Posterior vena cava (tissue), 2 donors: ENCODE results near the gene UBASH3B. TPM values are rescaled to one million over a fixed set of nuclear protein-coding genes. Genes with fewer than 3 reads are reported as not detected.

ENCODE experiments used
- DNase-seq: peaks from one replicate; pipeline ENCODE4 v3.0.0-alpha.2; 2020; ENCODE audit warnings: low spot score
- intact Hi-C, 2 donors: fragments of 100-400 bp; cut with DNase I; formaldehyde crosslinking; loops; one replicate each; pipeline versions ENCODE4 v1.14.1 to v1.14.2; 2022 to 2023
- total RNA-seq, 2 donors: library from RNA; stranded (reverse); fragmentation: NEBNext Ultra II Directional; extraction: Animal tissue kit (Norgen Biotek cat#: 25700); gene quantifications; one replicate each; pipeline ENCODE4 v1.2.1, GENCODE V29; 2021
- donor health status: DM: yes; HTN: yes; CAD: no.
- donor health status: DM: yes; HTN: yes; CAD: no.

UBASH3B gene
- total RNA-seq, 2 donors from 2014 or later, result 13.0 to 23.6 TPM

DNA sequence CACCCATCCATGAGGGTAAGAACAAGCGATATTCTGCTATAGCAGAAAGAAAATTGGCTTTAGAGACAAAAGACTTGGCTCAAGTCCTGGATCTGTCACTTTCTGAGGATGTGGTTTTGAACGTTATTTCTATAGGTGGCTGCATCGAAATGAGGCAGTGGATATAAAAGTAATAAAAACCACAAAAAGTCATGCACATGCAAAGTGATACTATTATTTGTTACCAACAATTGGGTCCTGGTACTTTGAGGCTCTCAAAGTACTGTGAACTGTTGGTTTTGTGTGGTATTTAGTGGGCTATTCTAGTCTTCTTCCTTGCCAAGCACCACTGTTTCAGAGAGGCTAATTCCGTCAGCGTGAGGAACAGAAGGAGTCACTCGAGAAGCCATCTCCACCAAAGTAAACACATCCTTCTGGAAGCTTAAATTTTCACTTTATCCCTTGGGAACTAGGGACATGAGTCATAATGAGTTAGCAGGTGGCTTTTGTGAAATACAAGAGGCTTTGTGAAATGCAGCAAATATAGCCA lies 13.1 kb downstream of the UBASH3B start:
- no peak for DNase-seq
- intact Hi-C loops, result loop anchor here in 1 of 2 donors (1.0 kb wide), 1 partner anchor 21 kb away; no protein-coding TSS in a partner anchor

DNA sequence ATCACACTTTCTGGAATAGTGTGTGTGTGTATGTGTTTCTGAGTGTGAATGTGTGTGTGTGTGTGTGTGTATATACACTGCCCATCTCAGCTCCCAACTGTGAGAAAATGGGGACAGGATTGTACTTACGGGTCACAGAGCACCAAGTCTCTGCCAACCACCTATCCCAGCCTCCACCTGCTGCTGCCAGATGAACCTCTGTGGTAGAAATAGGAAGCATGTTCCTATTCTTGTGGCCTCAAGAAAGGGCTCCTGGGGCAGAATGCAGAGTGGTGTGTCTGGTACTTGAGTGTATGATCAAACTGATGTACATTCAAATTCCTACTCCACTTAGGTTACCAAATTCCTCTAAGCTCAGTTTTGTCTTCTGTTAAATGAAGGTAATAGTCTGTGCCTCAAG lies 14.6 kb downstream of the UBASH3B start:
- DNase-seq, result no peak
- intact Hi-C loops, result no loop called here

DNA sequence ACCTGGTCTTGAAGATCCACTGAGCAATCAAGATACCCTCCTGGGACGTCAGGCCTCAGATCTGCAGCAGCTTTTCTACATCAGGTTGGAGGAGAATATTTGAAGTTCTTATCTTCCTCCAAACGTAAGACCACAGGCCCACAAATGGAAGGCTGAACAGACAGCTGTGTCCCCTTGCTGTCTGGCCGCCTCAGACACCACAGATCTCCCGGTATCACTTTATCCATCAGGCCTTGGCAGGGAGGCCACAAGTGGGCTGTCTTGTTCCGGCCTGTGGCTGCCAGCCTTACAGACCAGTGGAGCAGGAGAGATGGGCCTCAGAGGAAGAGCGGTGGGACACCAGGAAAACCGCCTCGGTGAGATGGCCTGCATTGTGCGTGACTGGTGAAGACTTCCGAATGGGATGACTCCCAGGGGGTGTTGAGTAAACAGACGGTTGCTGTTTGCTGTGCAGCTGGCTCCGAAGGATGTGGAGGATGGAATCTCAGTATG lies 15.9 kb downstream of the UBASH3B start:
- intact Hi-C loops, result no loop called here
- no peak for DNase-seq

DNA sequence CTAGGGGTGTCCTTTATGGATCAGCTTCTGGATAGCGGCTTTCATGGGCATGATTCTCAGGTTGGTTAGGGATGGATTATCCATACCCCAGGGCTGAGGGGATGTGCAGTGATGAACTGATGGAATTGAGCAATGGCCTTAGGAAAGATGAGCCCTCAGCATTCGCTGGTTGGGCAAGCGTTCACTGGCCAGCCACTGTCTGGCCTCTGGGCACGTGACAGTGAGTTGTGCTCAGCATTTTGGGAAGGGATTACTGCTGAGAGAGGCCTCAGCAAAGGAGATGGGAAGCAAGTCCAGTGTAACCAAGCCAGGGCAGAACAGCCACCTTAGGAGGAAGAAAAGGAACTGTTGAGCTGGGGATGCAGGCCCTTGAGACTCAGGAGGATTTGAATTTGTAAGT lies 17.4 kb downstream of the UBASH3B start:
- DNase-seq, result peak; percentile 82
- intact Hi-C loops, result no loop called here

DNA sequence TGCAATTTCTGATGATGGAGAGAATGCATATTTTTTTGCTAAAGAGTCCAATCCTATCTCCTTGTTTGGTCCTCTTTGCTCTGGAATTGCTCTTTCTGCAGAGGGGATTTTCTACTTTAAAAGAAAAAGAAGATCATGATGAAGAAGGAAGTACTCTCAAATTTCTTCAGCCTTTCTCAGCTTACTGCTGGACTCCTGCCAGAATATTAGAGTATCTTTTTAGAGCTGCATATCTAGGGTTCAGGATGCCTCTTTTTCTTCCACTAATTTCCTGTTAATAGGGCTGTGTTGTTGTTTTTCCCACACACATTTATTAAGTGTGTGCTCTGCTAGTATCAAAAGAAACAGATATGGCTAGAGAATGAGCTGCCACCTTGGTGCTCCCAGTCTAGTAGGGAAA lies 18.2 kb downstream of the UBASH3B start:
- intact Hi-C loops, result no loop called here

DNA sequence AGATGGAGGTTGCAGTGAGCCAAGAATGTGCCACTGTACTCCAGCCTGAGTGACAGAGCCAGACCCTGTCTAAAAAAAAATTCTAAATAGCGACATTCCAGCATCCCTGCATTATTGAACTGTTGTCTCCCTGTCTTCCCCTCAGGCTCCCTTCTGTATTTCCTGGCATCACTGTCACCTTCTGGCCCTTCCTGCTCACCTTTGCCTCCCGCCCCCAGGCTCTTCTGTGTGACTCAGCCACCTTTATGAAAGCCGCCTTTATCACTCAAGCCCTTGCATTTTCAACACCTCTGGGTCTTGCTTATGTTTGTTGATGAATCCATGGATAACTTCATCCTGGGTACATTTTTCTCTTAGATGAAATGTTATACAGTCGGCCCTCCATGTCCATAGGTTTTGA lies 21.1 kb downstream of the UBASH3B start:
- intact Hi-C loops, result no loop called here
- no peak for DNase-seq

More for the DNA sequence above, 18.2 kb downstream of the UBASH3B start:
- DNase-seq, result no peak

DNA sequence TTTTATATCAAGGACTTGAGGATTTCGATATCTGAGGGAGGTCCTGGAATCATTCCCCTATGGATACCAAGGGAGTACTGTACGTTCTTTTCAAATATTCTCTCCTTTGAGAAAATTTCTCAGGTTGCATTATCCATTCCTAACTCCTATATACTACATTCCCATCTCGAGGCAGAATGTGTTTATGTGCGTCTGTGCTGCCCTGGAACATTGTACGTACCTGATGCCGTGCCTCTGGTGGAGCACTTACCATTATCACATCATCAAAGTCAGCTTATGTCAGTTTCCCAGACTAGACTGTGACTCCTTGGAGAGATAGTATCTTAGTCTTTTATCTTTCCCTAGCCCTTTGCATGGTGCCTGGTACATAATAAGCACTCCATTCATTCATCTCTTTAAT lies 21.7 kb downstream of the UBASH3B start:
- DNase-seq, result no peak
- intact Hi-C loops, result no loop called here

DNA sequence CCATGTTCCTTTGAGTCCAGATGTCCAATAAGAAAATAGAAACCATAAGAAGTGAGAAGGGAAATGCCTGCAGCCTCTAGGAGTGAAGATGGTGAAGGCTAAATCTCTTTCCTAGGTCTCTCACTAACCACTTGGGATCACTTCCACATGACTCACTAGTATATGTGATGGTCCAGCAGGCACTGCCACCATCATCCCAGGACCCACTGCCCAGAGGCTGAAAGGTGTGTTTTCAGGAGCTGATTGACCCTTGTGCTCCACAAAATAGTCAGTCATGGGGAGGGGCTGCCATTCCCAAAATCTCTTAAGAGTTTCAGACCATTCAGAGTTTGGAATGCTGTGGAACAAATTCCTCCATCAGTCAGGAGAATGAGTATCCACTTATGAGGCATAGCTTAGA lies 22.9 kb downstream of the UBASH3B start:
- no peak for DNase-seq
- intact Hi-C loops, result no loop called here

DNA sequence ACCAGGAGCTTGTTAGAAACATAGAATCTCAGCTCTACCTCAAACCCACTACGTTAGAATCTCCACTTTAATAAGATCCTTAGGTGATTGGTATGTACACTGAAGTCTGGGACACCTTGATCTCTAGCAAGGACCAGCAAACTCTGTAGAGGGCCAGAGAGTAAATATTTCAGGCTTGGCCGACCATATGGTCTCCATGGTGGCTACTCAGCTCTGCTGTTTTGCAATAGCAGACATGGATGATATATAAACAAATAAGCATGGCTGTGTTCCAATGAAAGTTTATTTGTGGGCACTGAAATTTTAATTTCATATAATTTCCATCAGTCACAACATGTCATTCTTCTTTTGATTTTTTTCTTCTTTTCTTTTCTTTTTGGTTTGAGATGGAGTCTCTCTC lies 23.9 kb downstream of the UBASH3B start:
- no peak for DNase-seq
- intact Hi-C loops, result no loop called here

DNA sequence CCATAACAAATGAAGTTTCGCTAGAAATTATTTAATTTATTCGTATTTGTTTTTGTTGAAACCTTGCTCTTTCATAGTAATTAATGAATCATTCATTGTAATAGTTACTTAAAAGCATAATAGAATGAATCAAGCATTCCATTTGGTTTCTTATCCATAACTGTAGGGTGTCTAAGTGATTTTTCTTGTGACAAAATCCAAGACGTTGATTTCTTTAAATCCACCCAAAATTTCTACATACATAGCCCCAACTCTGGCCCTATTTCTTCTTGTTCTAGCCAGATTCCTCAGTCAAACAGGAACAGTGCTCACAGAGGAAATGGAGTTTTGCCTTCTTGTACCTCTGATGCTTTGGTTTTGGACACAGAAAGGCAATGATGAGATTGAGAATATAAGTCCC lies 25.5 kb downstream of the UBASH3B start:
- intact Hi-C loops, result no loop called here
- DNase-seq, result no peak

DNA sequence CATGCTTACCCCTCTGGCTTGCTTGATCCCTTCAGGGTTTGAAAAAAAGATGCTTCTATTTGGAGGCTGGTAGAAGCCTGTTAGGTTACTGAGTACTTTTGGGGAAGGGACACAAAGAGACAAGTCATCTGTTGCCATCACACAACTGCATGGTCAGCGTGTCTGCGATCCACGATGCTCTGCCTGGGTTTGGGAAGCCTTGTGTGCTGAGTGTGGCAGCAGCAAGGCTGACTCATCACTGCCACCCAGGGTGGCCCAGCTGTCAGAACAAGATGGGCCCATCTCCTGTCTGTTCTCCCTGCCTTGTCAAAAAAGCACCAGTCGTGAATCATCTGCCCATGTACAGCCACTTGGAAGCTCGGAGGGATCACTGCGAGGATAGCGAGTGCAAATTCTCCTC lies 26.2 kb downstream of the UBASH3B start:
- intact Hi-C loops, result no loop called here
- DNase-seq, result no peak

DNA sequence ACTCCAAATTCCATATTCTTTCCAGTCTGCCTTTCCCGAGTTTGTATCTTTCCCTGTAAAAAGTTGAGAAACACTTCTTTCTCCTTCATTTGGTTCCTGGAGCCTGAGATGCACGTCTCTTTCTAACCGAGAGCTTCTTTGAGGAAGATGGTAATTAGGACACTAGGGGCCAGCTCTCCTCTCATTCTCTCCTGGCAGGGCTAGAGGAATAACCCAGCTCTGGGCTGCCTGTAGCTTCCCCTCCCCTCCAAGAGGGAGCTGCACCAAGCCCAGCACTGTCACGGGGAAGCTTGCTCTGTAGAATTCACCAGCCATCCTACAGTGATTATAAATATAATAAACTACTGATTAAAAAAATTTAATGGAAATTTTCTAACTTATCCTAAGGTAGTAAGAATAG lies 26.9 kb downstream of the UBASH3B start:
- intact Hi-C loops, result no loop called here
- no peak for DNase-seq

DNA sequence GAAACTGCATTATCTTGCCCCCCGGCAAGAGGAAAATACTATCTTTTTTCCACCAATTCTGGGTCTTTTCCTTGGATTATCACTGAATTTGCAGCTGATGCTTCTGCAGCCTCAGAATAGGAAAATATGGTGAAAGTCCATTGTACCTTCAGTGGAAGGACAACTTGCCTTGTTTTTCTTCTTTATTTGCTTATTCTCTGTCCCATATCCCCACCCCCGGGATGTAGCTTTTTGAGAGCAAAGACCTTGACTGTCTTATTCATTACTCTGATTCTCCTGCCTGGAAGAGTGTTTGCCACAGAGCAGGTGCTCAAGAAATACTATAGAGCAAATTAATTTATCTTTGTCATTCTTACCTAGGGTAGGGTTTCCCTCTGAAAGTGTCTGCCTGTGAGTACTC lies 29.5 kb downstream of the UBASH3B start:
- DNase-seq, result no peak
- intact Hi-C loops, result no loop called here

DNA sequence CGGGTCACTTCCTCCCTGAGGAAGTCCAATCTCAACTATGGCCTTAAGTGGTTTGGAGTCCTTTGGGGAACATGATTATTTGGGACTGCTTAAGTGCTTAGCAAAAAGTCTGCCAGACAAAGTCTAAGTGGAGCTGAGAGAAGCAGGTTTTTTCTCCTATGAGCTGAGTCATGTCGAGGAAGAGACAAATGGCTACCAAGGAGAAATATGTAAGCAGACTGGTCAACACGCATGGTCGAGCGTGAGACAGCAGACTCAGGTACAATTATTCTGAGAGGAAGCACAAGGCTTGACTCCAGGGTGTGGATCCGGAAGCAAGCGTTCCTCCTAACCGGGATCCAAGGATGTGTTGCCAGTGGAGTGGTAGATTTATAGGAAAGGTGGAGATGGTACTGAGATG lies 30.6 kb downstream of the UBASH3B start:
- intact Hi-C loops, result no loop called here
- no peak for DNase-seq

DNA sequence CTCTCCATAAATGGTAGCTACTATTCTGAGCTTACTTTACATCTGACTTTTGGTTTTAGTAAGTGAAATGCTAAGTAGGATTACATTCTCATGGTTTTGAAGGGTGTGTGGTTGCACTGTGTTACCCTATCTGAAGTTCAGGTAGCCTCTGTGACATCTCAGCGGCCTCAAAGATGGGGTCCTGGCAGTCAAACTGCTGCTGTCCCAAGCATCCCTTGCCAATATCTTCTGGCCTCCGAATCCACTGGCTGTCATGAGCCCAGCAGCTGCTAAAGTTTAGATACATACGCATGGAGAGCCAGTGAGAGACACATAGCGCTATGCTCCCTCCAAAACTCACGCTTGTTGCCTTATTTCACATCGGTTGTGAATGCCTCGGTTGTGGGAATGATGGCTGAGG lies 34.9 kb downstream of the UBASH3B start:
- intact Hi-C loops, result no loop called here
- no peak for DNase-seq

DNA sequence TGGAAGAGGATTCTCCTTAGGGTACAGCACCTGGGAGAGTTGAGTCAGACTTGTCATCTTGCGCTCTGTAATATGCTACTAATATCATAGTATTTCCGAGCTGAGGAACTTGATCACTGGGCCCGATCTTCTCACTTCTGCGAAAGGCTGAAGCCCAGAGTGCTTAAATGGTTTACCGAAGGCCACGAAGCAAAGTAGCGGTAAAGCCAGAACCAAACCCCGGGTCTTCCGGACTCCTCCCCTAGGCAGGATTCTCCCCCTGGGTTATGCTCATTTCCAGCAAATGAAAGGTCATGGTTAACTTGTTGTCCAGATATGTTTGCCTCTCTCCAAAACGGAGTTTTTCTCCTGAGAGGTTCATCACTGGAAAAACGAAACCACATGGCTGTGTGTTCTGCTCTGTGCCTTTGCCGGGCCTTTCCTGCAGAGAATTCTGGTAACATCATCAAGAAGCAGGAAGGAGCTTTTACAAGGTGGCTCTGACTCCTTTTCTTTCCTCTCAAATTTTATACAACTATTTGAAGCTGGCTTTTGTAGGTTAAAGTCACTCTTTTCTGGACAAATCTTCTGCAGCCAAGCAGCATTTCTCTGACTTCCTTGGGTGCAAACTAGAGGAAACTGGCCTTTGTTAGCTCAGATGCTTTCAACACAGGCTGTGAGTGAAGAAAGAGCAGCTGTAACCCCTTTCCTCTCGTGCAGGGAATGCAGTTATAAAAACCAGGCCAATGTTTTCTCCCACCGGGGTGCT lies 35.5 kb downstream of the UBASH3B start:
- DNase-seq, result no peak
- intact Hi-C loops, result no loop called here

DNA sequence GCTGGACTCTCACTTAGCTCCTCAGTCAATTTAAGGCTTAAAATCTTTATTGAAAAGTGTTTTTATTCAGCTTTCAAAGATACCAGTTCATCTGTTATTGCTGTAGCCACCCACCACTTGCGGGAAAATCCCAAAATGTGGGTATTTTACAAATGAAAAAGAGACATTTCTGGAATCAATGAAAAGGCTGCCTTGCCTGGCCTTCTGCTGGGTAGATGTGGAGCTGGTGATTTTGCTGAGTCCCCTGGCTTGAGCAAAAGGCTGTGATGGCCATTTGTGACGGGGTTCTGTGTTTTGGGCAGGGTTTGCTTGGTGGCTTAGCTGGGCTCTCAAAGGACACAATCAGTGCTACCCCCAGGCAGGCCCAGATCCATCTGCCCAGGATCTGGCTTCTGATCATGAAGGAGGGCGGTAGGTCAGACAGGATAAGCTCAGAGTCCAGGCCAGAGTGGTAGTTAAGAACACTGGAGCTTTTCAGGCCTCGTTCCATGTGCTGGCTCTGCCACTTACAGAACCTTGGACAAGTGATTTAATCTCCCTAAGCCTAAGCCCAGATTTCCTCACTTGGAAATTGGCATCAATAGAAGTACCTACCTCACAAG lies 36.1 kb downstream of the UBASH3B start:
- DNase-seq, result no peak
- intact Hi-C loops, result no loop called here

DNA sequence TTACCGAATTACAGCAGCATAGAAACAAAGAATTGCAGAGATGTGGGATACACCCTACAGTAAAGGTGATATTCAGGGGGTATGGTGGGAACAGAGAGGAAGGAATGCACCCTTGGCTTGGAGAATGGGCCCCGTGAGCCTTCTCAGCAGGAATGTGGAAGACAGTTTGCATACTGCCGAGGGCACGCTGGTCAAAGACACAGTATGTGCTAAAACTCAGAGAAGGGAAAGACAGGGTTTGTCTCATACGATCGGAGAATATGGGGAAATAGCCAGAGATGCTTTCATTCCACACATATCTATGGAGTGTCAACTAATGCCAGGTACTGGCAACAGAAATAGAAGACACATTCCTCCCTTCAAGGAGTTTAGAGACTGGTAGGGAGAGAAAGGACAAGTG lies 36.9 kb downstream of the UBASH3B start:
- intact Hi-C loops, result no loop called here
- no peak for DNase-seq

DNA sequence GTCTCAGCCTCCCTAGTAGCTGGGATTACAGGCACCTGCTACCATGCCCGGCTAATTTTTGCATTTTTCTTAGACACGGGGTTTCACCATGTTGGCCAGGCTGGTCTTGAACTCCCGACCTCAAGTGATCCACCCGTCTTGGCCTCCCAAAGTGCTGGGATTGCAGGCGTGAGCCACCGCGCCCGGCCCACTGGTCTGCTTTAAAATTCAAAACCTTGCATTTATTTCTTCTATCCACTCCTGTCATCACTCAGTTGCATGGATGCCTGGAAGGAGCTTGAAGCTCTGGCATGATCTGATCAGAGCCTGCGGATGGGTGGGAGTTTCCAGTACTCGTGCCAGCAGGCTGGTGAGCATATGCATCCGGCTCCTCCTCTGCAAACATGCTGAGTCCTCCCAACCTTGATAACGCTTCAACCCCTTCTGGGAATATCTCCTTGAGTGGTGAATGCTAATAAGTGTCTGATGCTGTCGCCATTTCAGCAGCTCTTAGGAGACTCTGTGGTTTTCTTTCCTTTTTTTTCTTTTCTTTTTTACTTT lies 39.6 kb downstream of the UBASH3B start:
- intact Hi-C loops, result no loop called here
- no peak for DNase-seq

DNA sequence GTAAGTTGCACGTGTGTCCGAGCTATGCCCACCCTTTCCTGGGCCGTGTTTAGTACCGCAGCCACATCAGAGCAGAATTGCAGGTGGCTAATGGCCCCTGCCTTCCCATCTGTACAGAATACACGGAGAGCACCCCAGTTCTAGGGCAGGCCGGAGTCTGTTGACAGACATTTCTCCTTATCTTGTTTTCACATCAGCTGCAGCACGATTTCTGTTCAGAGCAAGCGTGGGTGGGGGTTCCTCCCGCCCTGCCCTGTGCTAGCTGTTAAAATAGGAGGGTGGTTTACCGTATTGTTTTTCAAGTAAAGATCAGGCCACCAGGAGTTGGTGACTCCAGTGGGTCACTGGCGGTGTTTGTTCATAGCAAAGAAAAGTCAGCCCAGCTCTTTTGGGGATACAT lies 41.1 kb downstream of the UBASH3B start:
- intact Hi-C loops, result no loop called here
- no peak for DNase-seq
